Activated T-helper 1 cell treated with anti-CD3 and anti-CD28 coated beads, Interleukin-12 subunit alpha, Interleukin-12 subunit beta, Interleukin-2, Interleukin-4 antibody, amounts not matched to agents 30 ng/mL and 10 ng/mL and 1 ng/mL, durations not matched to agents 14 hours and 24 hours and 36 hours (primary cell): ENCODE data around the gene UBQLNL. TPM values are rescaled to one million over a fixed set of nuclear protein-coding genes. Genes with fewer than 3 reads are reported as not detected.

Experiments
- DNase-seq: peaks from one replicate; pipeline ENCODE4 v3.0.0; 2021; ENCODE audit warnings: low spot score
- H3K27ac Mint-ChIP-seq: one replicate; pipeline ENCODE4 v1.8.0; 2021; ENCODE audit warnings: mild to moderate bottlenecking, mixed read lengths
- H3K27me3 Mint-ChIP-seq: one replicate; pipeline ENCODE4 v1.8.0; 2022; ENCODE audit warnings: mild to moderate bottlenecking, moderate library complexity, mixed read lengths; ENCODE audit not compliant: insufficient read depth
- H3K36me3 Mint-ChIP-seq: one replicate; pipeline ENCODE4 v1.8.0; 2021; ENCODE audit warnings: low read depth, mixed read lengths
- H3K4me1 Mint-ChIP-seq: one replicate; pipeline ENCODE4 v1.8.0; 2021; ENCODE audit warnings: low read depth, mixed read lengths
- H3K4me3 Mint-ChIP-seq: one replicate; pipeline ENCODE4 v1.8.0; 2021; ENCODE audit warnings: mild to moderate bottlenecking, moderate library complexity, mixed read lengths
- H3K9me3 Mint-ChIP-seq: one replicate; pipeline ENCODE4 v1.8.0; 2021; ENCODE audit warnings: mixed read lengths
- intact Hi-C: fragments of 100-400 bp; cut with micrococcal nuclease; formaldehyde crosslinking; loops from one replicate; pipeline ENCODE4 v1.15.1; 2024
- total RNA-seq: library from RNA; stranded (reverse); gene quantifications from 2 replicates; pipeline ENCODE4 v1.2.3, GENCODE V29; 2022

The UBQLNL gene, protein sequence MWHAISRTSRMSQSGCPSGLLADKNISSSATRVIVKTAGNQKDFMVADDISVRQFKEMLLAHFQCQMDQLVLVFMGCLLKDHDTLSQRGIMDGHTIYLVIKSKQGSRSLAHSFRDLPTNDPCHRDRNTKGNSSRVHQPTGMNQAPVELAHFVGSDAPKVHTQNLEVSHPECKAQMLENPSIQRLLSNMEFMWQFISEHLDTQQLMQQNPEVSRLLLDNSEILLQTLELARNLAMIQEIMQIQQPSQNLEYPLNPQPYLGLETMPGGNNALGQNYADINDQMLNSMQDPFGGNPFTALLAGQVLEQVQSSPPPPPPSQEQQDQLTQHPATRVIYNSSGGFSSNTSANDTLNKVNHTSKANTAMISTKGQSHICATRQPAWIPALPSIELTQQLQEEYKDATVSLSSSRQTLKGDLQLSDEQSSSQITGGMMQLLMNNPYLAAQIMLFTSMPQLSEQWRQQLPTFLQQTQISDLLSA
- total RNA-seq = 0.18 TPM in 1 of 2 replicates, not detected in the other

DNA sequence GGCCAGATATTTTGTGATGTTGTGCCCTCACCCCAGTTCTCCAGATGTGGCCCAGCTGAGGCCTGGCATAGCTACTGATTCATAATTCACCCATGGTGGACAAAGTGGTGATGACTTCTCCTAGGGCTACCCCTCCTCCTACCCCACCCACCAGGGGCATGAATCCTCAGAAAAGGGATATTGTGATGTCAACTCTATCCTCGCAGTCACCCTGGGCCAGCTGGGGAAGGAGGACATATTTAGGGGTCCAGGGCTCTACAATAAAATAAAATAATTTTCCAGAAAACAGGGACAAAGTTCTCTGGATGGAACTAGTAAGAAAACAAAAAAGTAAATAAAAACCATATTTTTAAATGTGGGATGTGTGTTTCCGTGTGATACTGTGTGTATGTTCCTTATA, at the start of gene UBQLNL:
UBQLNL (minus strand) TSS at position 101 of the 400 bp plus-strand sequence. CDS start 258 bp downstream, outside the sequence.
- intact Hi-C loops = no loop called here
- Mint-ChIP-seq H3K27ac (no peak within 1 kb of the TSS), H3K9me3 (no peaks in the 10 kb centered on the region), H3K4me3 (no peak within 1 kb of the TSS), H3K36me3 (no peaks in the 10 kb centered on the region), H3K4me1 (no peaks in the 10 kb centered on the region), H3K27me3 (peaks cover 5% of the 10 kb centered on the region)
- DNase-seq = no peak

DNA sequence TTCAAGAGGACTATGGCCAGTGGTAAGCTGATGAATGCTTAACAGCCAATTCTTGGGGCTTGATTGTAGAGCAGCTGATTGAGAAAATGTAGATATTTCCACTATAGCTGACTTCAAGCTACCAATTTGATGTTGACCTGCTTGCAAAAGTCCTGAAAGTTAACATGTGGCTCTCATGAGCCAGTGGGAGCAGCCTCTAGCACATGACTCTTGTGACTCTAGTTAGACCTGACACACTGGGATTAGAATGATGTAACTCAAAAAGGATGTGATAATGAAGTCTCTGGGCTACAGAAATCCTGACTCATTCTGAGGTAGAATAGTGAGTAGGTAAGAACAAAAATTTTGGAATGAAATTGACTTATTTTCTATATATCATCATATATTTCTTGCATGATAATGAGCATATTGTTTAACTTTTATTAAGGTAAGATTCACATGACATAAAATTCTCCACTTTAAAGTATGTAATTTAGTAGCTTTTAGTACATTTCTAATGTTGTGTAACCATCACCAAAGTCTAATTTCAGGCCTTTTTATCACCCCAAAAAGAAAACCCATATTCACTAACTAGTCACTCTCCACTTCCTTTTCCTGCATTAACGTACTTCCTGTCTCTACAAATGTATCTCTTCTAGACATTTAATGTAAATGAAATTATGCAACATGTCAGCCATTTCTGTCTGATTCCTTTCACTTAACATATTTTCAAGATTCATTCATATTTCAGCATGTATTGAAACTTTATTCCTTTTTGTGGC, 47.9 kb upstream of the UBQLNL start:
- intact Hi-C loops = no loop called here

DNA sequence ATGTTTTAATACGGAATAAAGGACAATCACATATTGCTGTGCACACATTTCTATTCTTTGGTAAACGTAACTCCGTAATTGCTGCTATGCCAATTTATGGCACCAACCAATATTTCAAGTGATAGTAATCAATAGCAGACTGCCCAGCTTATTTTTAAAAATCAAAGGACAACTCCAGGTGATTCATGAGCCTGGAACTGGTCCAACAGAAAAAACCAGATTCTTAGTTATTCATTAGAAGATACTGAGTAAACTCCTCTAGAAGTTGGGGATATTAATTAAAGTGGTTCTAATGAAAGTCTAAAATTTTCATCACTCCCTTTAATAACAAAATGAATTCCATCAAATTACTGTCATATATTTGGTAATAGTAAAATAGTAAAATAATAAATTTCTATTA, 41.3 kb upstream of the UBQLNL start:
- intact Hi-C loops = no loop called here
- Mint-ChIP-seq H3K9me3 (no peaks in the 10 kb centered on the region), H3K27ac (no peak overlapping the region), H3K27me3 (peaks cover 10% of the 10 kb centered on the region), H3K4me1 (no peaks in the 10 kb centered on the region), H3K36me3 (no peaks in the 10 kb centered on the region), H3K4me3 (no peak overlapping the region)
- DNase-seq = no peak

More for the DNA sequence above, 47.9 kb upstream of the UBQLNL start:
- DNase-seq = no peak
- no peaks in the 10 kb centered on the region for H3K36me3 Mint-ChIP-seq
- no peak overlapping the region for H3K4me3 Mint-ChIP-seq
- H3K9me3 Mint-ChIP-seq = peaks cover 11% of the 10 kb centered on the region
- peaks cover 4% of the 10 kb centered on the region for H3K27me3 Mint-ChIP-seq
- H3K27ac Mint-ChIP-seq = no peak overlapping the region
- peaks cover 6% of the 10 kb centered on the region for H3K4me1 Mint-ChIP-seq

GRCh38 chr11:5556596-5557188, 40.2 kb upstream of the UBQLNL start:
- H3K27me3 Mint-ChIP-seq = peaks cover 10% of the 10 kb centered on the region
- H3K36me3 Mint-ChIP-seq = no peaks in the 10 kb centered on the region
- H3K27ac Mint-ChIP-seq = no peak overlapping the region
- no peak for DNase-seq
- intact Hi-C loops = no loop called here
- H3K4me3 Mint-ChIP-seq = no peak overlapping the region
- H3K4me1 Mint-ChIP-seq = no peaks in the 10 kb centered on the region
- no peaks in the 10 kb centered on the region for H3K9me3 Mint-ChIP-seq

DNA sequence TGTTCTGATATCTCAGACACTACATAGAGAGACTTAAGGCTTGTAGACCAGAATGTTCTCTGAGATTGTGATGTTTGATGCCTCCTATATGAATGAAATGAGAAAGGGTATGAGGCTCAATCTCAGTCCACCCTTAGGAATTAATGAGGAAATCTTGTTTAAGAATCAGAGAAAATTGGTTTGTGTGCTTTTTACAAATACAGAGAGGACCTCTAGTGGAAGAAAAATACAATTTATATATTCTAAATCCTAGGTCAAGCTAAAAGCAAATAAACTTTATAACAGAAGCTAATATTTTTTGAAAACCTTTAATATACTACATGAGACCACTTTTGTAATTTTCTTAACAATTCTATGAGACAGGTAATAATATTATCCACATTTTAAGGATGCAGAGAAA, 36.8 kb upstream of the UBQLNL start:
- H3K36me3 Mint-ChIP-seq = no peaks in the 10 kb centered on the region
- no peaks in the 10 kb centered on the region for H3K4me1 Mint-ChIP-seq
- no peak overlapping the region for H3K27ac Mint-ChIP-seq
- peaks cover 10% of the 10 kb centered on the region for H3K27me3 Mint-ChIP-seq
- intact Hi-C loops = no loop called here
- no peaks in the 10 kb centered on the region for H3K9me3 Mint-ChIP-seq
- DNase-seq = no peak
- no peak overlapping the region for H3K4me3 Mint-ChIP-seq

- Mint-ChIP-seq H3K27ac (no peak overlapping the region), H3K4me3 (no peak overlapping the region), H3K4me1 (no peaks in the 10 kb centered on the region), H3K9me3 (no peaks in the 10 kb centered on the region), H3K36me3 (no peaks in the 10 kb centered on the region), H3K27me3 (peaks cover 2% of the 10 kb centered on the region)
- intact Hi-C loops = no loop called here
- no peak for DNase-seq
These were observed 34.1 kb upstream of the UBQLNL start for GRCh38 chr11:5550440-5551095.

DNA sequence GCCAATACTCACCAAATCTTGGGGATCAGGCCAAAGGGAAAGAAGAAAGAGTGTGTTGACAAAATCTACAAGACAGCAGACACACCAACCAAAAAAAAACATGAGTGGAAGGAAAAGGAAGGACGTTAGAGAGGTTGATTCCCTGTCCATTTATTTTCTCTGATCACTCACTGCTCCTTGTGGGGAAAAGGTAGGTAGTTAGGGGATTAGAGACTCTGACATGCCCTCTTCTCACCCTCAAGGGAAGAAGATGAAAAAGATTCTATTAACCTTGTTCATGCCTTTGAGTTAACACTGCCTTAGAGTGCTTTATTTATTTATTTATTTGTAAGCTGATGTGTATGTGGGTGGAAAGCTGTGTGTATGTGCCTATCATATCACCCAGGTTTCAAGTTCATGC, 31.9 kb upstream of the UBQLNL start, which contains the start of gene OR52H1:
OR52H1 (minus strand) TSS at position 101 of the 400 bp plus-strand sequence. CDS start 3,035 bp downstream, outside the sequence.
- Mint-ChIP-seq H3K27me3 (peaks cover 2% of the 10 kb centered on the region), H3K36me3 (no peaks in the 10 kb centered on the region), H3K27ac (no peak within 1 kb of the TSS), H3K4me1 (no peaks in the 10 kb centered on the region), H3K9me3 (no peaks in the 10 kb centered on the region), H3K4me3 (no peak within 1 kb of the TSS)
- DNase-seq = no peak
- intact Hi-C loops = no loop called here

DNA sequence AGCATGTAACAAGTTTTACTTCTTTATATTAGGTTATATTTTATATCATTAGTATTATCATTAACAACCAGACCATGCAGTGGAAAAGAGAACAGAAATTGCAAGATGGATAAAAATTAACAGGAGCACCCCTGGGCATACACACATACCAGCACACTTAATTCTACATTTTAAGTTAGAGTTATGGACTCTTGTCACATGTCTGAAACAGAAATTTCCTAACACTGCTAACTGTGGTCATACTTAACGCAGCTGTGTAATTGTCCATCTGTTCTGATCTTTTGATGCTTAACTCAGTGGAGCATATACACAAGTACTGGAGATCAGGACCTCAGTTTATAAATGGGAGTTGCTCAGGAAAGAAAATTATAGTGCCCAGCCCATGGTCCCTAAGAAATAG, 31.5 kb upstream of the UBQLNL start:
- intact Hi-C loops = no loop called here
- peaks cover under 1% of the 10 kb centered on the region for H3K27me3 Mint-ChIP-seq
- DNase-seq = no peak
- no peak overlapping the region for H3K4me3 Mint-ChIP-seq
- H3K9me3 Mint-ChIP-seq = no peaks in the 10 kb centered on the region
- no peaks in the 10 kb centered on the region for H3K36me3 Mint-ChIP-seq
- H3K27ac Mint-ChIP-seq = no peak overlapping the region
- no peaks in the 10 kb centered on the region for H3K4me1 Mint-ChIP-seq

- H3K9me3 Mint-ChIP-seq = no peaks in the 10 kb centered on the region
- H3K27me3 Mint-ChIP-seq = no peaks in the 10 kb centered on the region
- no peaks in the 10 kb centered on the region for H3K4me1 Mint-ChIP-seq
- H3K27ac Mint-ChIP-seq = no peak overlapping the region
- H3K4me3 Mint-ChIP-seq = no peak overlapping the region
- intact Hi-C loops = no loop called here
- no peaks in the 10 kb centered on the region for H3K36me3 Mint-ChIP-seq
- DNase-seq = no peak
These were observed 30.0 kb upstream of the UBQLNL start for GRCh38 chr11:5546457-5546856.

DNA sequence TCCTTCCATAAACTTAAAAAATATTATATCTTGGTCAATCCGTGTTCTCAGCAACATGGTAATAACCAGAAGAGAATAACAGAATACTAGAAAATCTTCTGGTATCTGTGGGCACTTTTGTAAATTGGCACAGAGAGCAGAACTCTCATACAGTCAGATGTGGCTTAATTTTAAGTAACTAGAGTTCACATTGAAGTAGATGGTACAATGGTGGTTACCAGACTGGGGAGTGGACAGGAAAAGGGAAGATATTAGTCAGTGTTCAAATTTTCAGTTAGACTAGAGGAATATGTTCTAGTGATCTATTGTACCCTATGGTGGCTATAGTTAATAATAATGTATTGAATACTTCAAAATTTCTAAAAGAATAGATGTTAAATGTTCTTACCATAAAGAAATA, 24.9 kb upstream of the UBQLNL start:
- DNase-seq = no peak
- Mint-ChIP-seq H3K4me3 (no peak overlapping the region), H3K27ac (no peak overlapping the region), H3K27me3 (peaks cover 9% of the 10 kb centered on the region), H3K36me3 (no peaks in the 10 kb centered on the region), H3K4me1 (no peaks in the 10 kb centered on the region), H3K9me3 (no peaks in the 10 kb centered on the region)
- intact Hi-C loops = no loop called here

- H3K4me3 Mint-ChIP-seq = no peak overlapping the region
- no peaks in the 10 kb centered on the region for H3K36me3 Mint-ChIP-seq
- intact Hi-C loops = no loop called here
- no peak for DNase-seq
- H3K27me3 Mint-ChIP-seq = peaks cover 13% of the 10 kb centered on the region
- no peak overlapping the region for H3K27ac Mint-ChIP-seq
- H3K9me3 Mint-ChIP-seq = no peaks in the 10 kb centered on the region
- H3K4me1 Mint-ChIP-seq = no peaks in the 10 kb centered on the region
These were observed 20.0 kb upstream of the UBQLNL start for GRCh38 chr11:5536482-5536881.

- DNase-seq = no peak
- Mint-ChIP-seq H3K9me3 (no peaks in the 10 kb centered on the region), H3K36me3 (no peaks in the 10 kb centered on the region), H3K4me1 (no peaks in the 10 kb centered on the region), H3K27me3 (peaks cover 6% of the 10 kb centered on the region), H3K27ac (no peak overlapping the region), H3K4me3 (no peak overlapping the region)
- intact Hi-C loops = no loop called here
These were observed 17.5 kb upstream of the UBQLNL start for GRCh38 chr11:5534046-5534445.
